Measurements from ENCODE around the gene PSMG4. TPM values are rescaled to one million over a fixed set of nuclear protein-coding genes. Genes with fewer than 3 reads are reported as not detected.

The PSMG4 gene
- total and polyA plus RNA-seq, 10 of the 15 experiments (the other 5 are each of a cell fraction or from before 2014, with no cell fraction given), result 7.1 to 62.6 (median 29.8) TPM

- H3K36me3 ChIP-seq (ENCODE audit: control insufficient read depth in 2 of 2, insufficient read depth in 2 of 2, low read length in 1 of 2), result peaks cover 13 to 15% of the 10 kb centered on the region in 2 experiments
- in situ Hi-C loops (cut with MboI), result no loop called here
- peak overlapping the region; percentile 59 for H3K4me2 ChIP-seq (ENCODE audit: control insufficient read depth, insufficient read depth)
- ChIA-PET POLR2A (no interaction called here), CTCF (interaction anchor here (1.4 to 4.4 kb wide), 3 partner anchors 12 to 470 kb away, joined by 3 to 26 read pairs (median 7); no protein-coding TSS in a partner anchor), RAD21 (ENCODE audit: unreplicated experiment) (no interaction called here), SMC1A (ENCODE audit: uncharacterized antibody, unreplicated experiment) (interaction anchor here (0.5 to 1.4 kb wide), 2 partner anchors 50 to 470 kb away, joined by 3 to 5 read pairs; no protein-coding TSS in a partner anchor)
- ATAC-seq (no peak), FAIRE-seq (no peak), DNase-seq (ENCODE audit: low read depth, low spot score) (no peak)
- no peaks in the 10 kb centered on the region for H3K27me3 ChIP-seq (replicated peaks in 1 of 2; ENCODE audit: control insufficient read depth in 2 of 2, insufficient read depth in 2 of 2, low read length in 1 of 2)
- H3K9ac ChIP-seq (ENCODE audit: control insufficient read depth, insufficient read depth, low read length), result no peak overlapping the region; the same call in 1 of the 2 replicates
- 73% methylated on average over 8 of the region's 8 CpGs for WGBS (ENCODE audit: insufficient coverage, insufficient replicate concordance, low lambda C conversion rate, missing lambda C conversion rate)
- BruUV-seq (replicated peaks), result no TSS peak
- H3K4me3 ChIP-seq, result peak overlapping the region; percentile 60; the same call in 1 of the 2 replicates
- no peaks in the 10 kb centered on the region; the same call in 2 of the 3 replicates for H3K9me3 ChIP-seq (replicated peaks; ENCODE audit: control insufficient read depth, insufficient read depth, low read length)
- H3K27ac ChIP-seq (ENCODE audit: control insufficient read depth, insufficient read depth), result no peak overlapping the region
- H4K20me1 ChIP-seq (ENCODE audit: control insufficient read depth, insufficient read depth), result no peaks in the 10 kb centered on the region
- peaks cover 51% of the 10 kb centered on the region for H3K79me2 ChIP-seq (ENCODE audit: control insufficient read depth, insufficient read depth, low read length)
- intact Hi-C loops (cut with micrococcal nuclease; ENCODE audit: unreplicated experiment), result no loop called here
- no peaks in the 10 kb centered on the region for H3K4me1 ChIP-seq (ENCODE audit: control insufficient read depth, insufficient read depth, low read length)
- H2AFZ ChIP-seq (ENCODE audit: control insufficient read depth, low read depth, low read length), result no peak overlapping the region
- TF ChIP-seq MYC (IDR thresholded peaks at IDR 0.05; ENCODE audit: insufficient read depth, insufficient read length, insufficient replicate concordance, low read length, severe bottlenecking) (no peak), SMAD5 (IDR thresholded peaks at IDR 0.05; ENCODE audit: low read depth) (no peak), CEBPZ (IDR thresholded peaks at IDR 0.05; ENCODE audit: low read depth, low read length) (no peak), HDAC6 (IDR thresholded peaks at IDR 0.05; ENCODE audit: unreplicated experiment) (no peak), SP1 (IDR thresholded peaks at IDR 0.05; ENCODE audit: low read depth, low read length) (no peak), ASH2L (IDR thresholded peaks at IDR 0.05; ENCODE audit: borderline replicate concordance, low read depth) (no peak), TAF1 (IDR thresholded peaks at IDR 0.05; ENCODE audit: borderline replicate concordance, low read depth, low read length) (no peak), E2F4 (IDR thresholded peaks at IDR 0.05; ENCODE audit: low read depth, low read length) (no peak), RELB (IDR thresholded peaks at IDR 0.05; ENCODE audit: low read depth) (no peak), RUNX3 (IDR thresholded peaks at IDR 0.05; ENCODE audit: low read length) (no peak), BCLAF1 (IDR thresholded peaks at IDR 0.05) (no peak), KAT2A (conservative IDR thresholded peaks at IDR 0.05; ENCODE audit: control insufficient read depth, low read depth, low read length) (no peak), MXI1 (IDR thresholded peaks at IDR 0.05; ENCODE audit: low read depth, low read length) (no peak)
Observed at GRCh38 chr6:3261921-3262320, 3.2 kb downstream of the PSMG4 start.

Measured in GM12878 (cell line).